GM19351 (cell line): Measurements from ENCODE around the gene NOP58.
"Not testable (repeated sequence)": the region's sequence is repeated elsewhere in the genome, so short reads cannot be mapped to it uniquely, and the experiment has no call there.

Source experiments
- ATAC-seq: cut with Tn5 transposase; IDR thresholded peaks from one replicate; pipeline ENCODE4 v1.9.1; 2021; ENCODE audit warnings: mild to moderate bottlenecking, moderate library complexity; ENCODE audit not compliant: unreplicated experiment

Gene NOP58

GRCh38 chr2:202306034-202306433 lies 40.5 kb downstream of the NOP58 start:
- ATAC-seq = no peak

- no peak for ATAC-seq
Measured at GRCh38 chr2:202307690-202308089, 42.1 kb downstream of the NOP58 start.

- ATAC-seq = no peak
Measured at GRCh38 chr2:202311823-202312388, 46.3 kb downstream of the NOP58 start.

GRCh38 chr2:202314116-202314515 lies 48.6 kb downstream of the NOP58 start:
- no peak for ATAC-seq

GRCh38 chr2:202317080-202317857 lies 51.7 kb downstream of the NOP58 start:
- no peak for ATAC-seq

- not testable (repeated sequence) for ATAC-seq
Measured at GRCh38 chr2:202320362-202320761, 54.8 kb downstream of the NOP58 start.

- no peak for ATAC-seq
Measured at GRCh38 chr2:202322435-202322834, 56.9 kb downstream of the NOP58 start.

GRCh38 chr2:202327858-202328257 lies 62.3 kb downstream of the NOP58 start:
- ATAC-seq = no peak

GRCh38 chr2:202335791-202336467 lies 70.4 kb downstream of the NOP58 start:
- ATAC-seq = no peak

- ATAC-seq = no peak
Measured at GRCh38 chr2:202337151-202337550, 71.6 kb downstream of the NOP58 start.

GRCh38 chr2:202337706-202338346 lies 72.3 kb downstream of the NOP58 start:
- no peak for ATAC-seq

GRCh38 chr2:202339071-202339870 lies 73.7 kb downstream of the NOP58 start:
- ATAC-seq = no peak

- no peak for ATAC-seq
Measured at GRCh38 chr2:202344178-202344577, 78.6 kb downstream of the NOP58 start.

GRCh38 chr2:202346180-202346579 lies 80.6 kb downstream of the NOP58 start:
- ATAC-seq = no peak
